Endothelial cell of umbilical vein (primary cell): ENCODE data around the gene TMEM270. TPM values are rescaled to one million over a fixed set of nuclear protein-coding genes. Genes with fewer than 3 reads are reported as not detected.

ENCODE experiments used
- BruUV-seq: library from RNA; stranded (reverse); fragments of 400-500 nt; replicated peaks from 2 replicates; lab custom pipeline; 2021; lab: Mats Ljungman, UMichigan
- CTCF ChIA-PET: fragments of 300-600, 350-600 bp; sonication (Branson Sonifier 250); formaldehyde crosslinking; loops from one replicate; lab custom pipeline; 2021; ENCODE audit warnings: antibody characterized with exemption, inconsistent platforms; lab: Charles Lee
- POLR2A ChIA-PET: fragments of 300-600, 350-600 bp; sonication (Branson Sonifier 250); formaldehyde crosslinking; loops from one replicate; lab custom pipeline; 2021; ENCODE audit warnings: antibody characterized with exemption, inconsistent platforms; lab: Charles Lee
- DNase-seq: peaks from one replicate; pipeline ENCODE4 v3.0.0-alpha.2; 2011; ENCODE audit warnings: low read depth, low spot score
- FAIRE-seq: peaks from 2 replicates; lab custom pipeline; 2011; peaks lifted over from hg19 to GRCh38; lab: Jason Lieb, UNC
- H2AFZ ChIP-seq: 2 replicates; pipeline ENCODE4 v1.6.0; 2012; ENCODE audit warnings: low read depth, low read length, control low read depth, inconsistent platforms
- H3K27ac ChIP-seq: 2 replicates; pipeline ENCODE4 v1.5.1; 2011; ENCODE audit warnings: low read depth, mild to moderate bottlenecking, control low read depth, low read length, moderate library complexity; ENCODE audit not compliant: insufficient read depth
- H3K27me3 ChIP-seq, 2 experiments: 2 replicates each; pipeline versions ENCODE4 v1.6.0 to v1.6.1; 2011; ENCODE audit warnings: low read length in 2 of 2, mixed read lengths in 1 of 2; ENCODE audit not compliant: control insufficient read depth in 2 of 2, insufficient read depth in 2 of 2
- H3K36me3 ChIP-seq, 2 experiments: 2 replicates in 1 of 2; 3 replicates in 1 of 2; pipeline ENCODE4 v1.5.1; 2011; ENCODE audit warnings: low read length in 2 of 2, mild to moderate bottlenecking in 1 of 2, moderate library complexity in 1 of 2; ENCODE audit not compliant: control insufficient read depth in 2 of 2, insufficient read depth in 2 of 2; ENCODE audit errors: extremely low read depth in 1 of 2
- H3K4me1 ChIP-seq: 3 replicates; pipeline ENCODE4 v1.5.1; 2011; ENCODE audit warnings: mild to moderate bottlenecking, low read length; ENCODE audit not compliant: control insufficient read depth, insufficient read depth; ENCODE audit errors: extremely low read depth
- H3K4me2 ChIP-seq: 2 replicates; pipeline ENCODE4 v1.6.1; 2011; ENCODE audit warnings: low read length, control low read depth, mixed read lengths; ENCODE audit not compliant: insufficient read depth
- H3K4me3 ChIP-seq, 3 experiments: fragments of 200-600 bp in 1 of 3; sonication (generic), shearing (Covaris generic) in 1 of 3; replicated peaks in 1 of 3; 2 replicates each; pipeline ENCODE4 v1.5.1; 2011 to 2016; ENCODE audit warnings: control low read depth in 3 of 3, low read length in 3 of 3, mild to moderate bottlenecking in 2 of 3, inconsistent platforms in 1 of 3, low read depth in 1 of 3, moderate library complexity in 1 of 3; ENCODE audit not compliant: insufficient read depth in 1 of 3
- H3K79me2 ChIP-seq: 2 replicates; pipeline ENCODE4 v1.6.0; 2012; ENCODE audit warnings: low read length, inconsistent platforms; ENCODE audit not compliant: control insufficient read depth, insufficient read depth
- H3K9ac ChIP-seq: replicated peaks from 2 replicates; pipeline ENCODE3; 2011; ENCODE audit warnings: low read length, control low read depth; ENCODE audit not compliant: insufficient read depth; ENCODE audit errors: extremely low read depth
- H3K9me1 ChIP-seq: replicated peaks from 3 replicates; pipeline ENCODE4 v1.6.0; 2011; ENCODE audit warnings: mild to moderate bottlenecking, low read length; ENCODE audit not compliant: control insufficient read depth, insufficient read depth; ENCODE audit errors: extremely low read depth
- H3K9me3 ChIP-seq: replicated peaks from 2 replicates; pipeline ENCODE4 v1.5.1; 2012; ENCODE audit warnings: low read length, inconsistent platforms; ENCODE audit not compliant: control insufficient read depth, insufficient read depth
- H4K20me1 ChIP-seq: replicated peaks from 2 replicates; pipeline ENCODE3; 2011; ENCODE audit warnings: mild to moderate bottlenecking, low read length; ENCODE audit not compliant: control insufficient read depth, insufficient read depth; ENCODE audit errors: extremely low read depth
- CTCF ChIP-seq, 2 donors: IDR thresholded peaks; 1 replicate in 1 of 2; 2 replicates in 1 of 2; pipeline ENCODE4 v1.5.1; 2011; ENCODE audit warnings: low read length in 2 of 2, mild to moderate bottlenecking in 2 of 2, moderate library complexity in 2 of 2, control low read depth in 1 of 2, inconsistent platforms in 1 of 2, low read depth in 1 of 2; ENCODE audit not compliant: insufficient read depth in 1 of 2; ENCODE audit errors: extremely low read depth in 1 of 2
- EZH2 ChIP-seq: IDR thresholded peaks from 2 replicates; pipeline ENCODE4 v1.6.1; 2012; ENCODE audit warnings: borderline replicate concordance, low read depth, mild to moderate bottlenecking, moderate library complexity, low read length, inconsistent platforms; ENCODE audit not compliant: severe bottlenecking
- FOS ChIP-seq: IDR thresholded peaks from 2 replicates; pipeline ENCODE4 v1.6.1; 2011; ENCODE audit warnings: mild to moderate bottlenecking, low read length, moderate library complexity, borderline replicate concordance; ENCODE audit not compliant: insufficient read depth
- GATA2 ChIP-seq: IDR thresholded peaks from 2 replicates; pipeline ENCODE4 v1.7.0; 2011; ENCODE audit warnings: low read depth, mild to moderate bottlenecking, moderate library complexity, mixed read lengths, low read length; ENCODE audit not compliant: insufficient read length, insufficient read depth
- JUN ChIP-seq: IDR thresholded peaks from 2 replicates; pipeline ENCODE4 v1.6.1; 2011; ENCODE audit warnings: borderline replicate concordance, low read depth; ENCODE audit not compliant: insufficient read length, insufficient read depth
- MAX ChIP-seq: IDR thresholded peaks from 2 replicates; pipeline ENCODE4 v1.6.1; 2011; ENCODE audit not compliant: insufficient read depth, insufficient read length
- MYC ChIP-seq: IDR thresholded peaks from one replicate; pipeline ENCODE4 v1.6.1; 2011; ENCODE audit warnings: mild to moderate bottlenecking, low read depth, low read length
- POLR2A ChIP-seq: IDR thresholded peaks from 2 replicates; pipeline ENCODE4 v1.6.1; 2012; ENCODE audit warnings: low read depth, mild to moderate bottlenecking, control low read depth, low read length
- POLR2AphosphoS5 ChIP-seq: IDR thresholded peaks from 2 replicates; pipeline ENCODE4 v1.6.1; 2012; ENCODE audit warnings: low read depth, mild to moderate bottlenecking, control low read depth, low read length, moderate library complexity; ENCODE audit not compliant: insufficient read depth
- dilution Hi-C: fragments of 300-500 bp; cut with MboI; formaldehyde crosslinking; loops from one replicate; pipeline ENCODE4 v1.15.0; 2019; ENCODE audit warnings: low sequenced_read_pairs; ENCODE audit not compliant: extremely low pct_ligation_motif_present
- intact Hi-C: fragments of 100-400 bp; cut with micrococcal nuclease; formaldehyde crosslinking; loops from one replicate; pipeline ENCODE4 v1.10.0; 2022
- polyA plus RNA-seq, 4 experiments: library from polyadenylated mRNA; depleted of rRNA in 3 of 4; stranded (reverse) in 3 of 4; unstranded in 1 of 4; fragments of >200 nt; gene quantifications; 2 replicates each; pipeline versions ENCODE4 v1.2.1 to v1.2.3, GENCODE V29; 2011 to 2012; ENCODE audit warnings: missing spikeins in 1 of 4
- total RNA-seq: library from RNA; stranded (reverse); gene quantifications from 2 replicates; pipeline ENCODE4 v1.2.3, GENCODE V29; 2021

Gene TMEM270
- total and polyA plus RNA-seq, 2 donors (not counting 3 experiments of a cell fraction or from before 2014, with no cell fraction given): not detected

- no TSS peak for BruUV-seq
- FAIRE-seq: no peak
- ChIA-PET CTCF (interaction anchor here (6.2 kb wide), 1 partner anchor 155 kb away, joined by 71 read pairs; the partner anchor contains the start of gene ELN), POLR2A (no interaction called here)
- no peak for DNase-seq
- no peaks in the 10 kb centered on the region for H3K79me2 ChIP-seq
- no peaks in the 10 kb centered on the region for H4K20me1 ChIP-seq
- H2AFZ ChIP-seq: no peak overlapping the region
- H3K4me1 ChIP-seq: no peaks in the 10 kb centered on the region
- H3K27ac ChIP-seq: no peak overlapping the region
- H3K9ac ChIP-seq: no peak overlapping the region
- no peak overlapping the region for H3K4me3 ChIP-seq
- H3K36me3 ChIP-seq: no peaks in the 10 kb centered on the region
- no peaks in the 10 kb centered on the region for H3K9me1 ChIP-seq
- no peak overlapping the region for H3K4me2 ChIP-seq
- no peak for TF ChIP-seq MAX
- TF ChIP-seq POLR2A: no peak
- TF ChIP-seq GATA2: no peak
- TF ChIP-seq FOS: no peak
- TF ChIP-seq POLR2AphosphoS5: no peak
- TF ChIP-seq JUN: no peak
- no peak for TF ChIP-seq MYC
- no peak for TF ChIP-seq CTCF (IDR thresholded peaks at IDR 0.05; ENCODE audit: extremely low read depth in 1 of 2, insufficient read depth in 1 of 2, low read depth in 1 of 2, low read length in 2 of 2)
- TF ChIP-seq EZH2: no peak
- H3K9me3 ChIP-seq: no peaks in the 10 kb centered on the region
- intact Hi-C loops: no loop called here
- peaks cover 0 to 2% of the 10 kb centered on the region in 2 experiments for H3K27me3 ChIP-seq
- dilution Hi-C loops: no loop called here
Observed at GRCh38 chr7:73871163-73872011, 10.4 kb downstream of the TMEM270 start.
